Islet precursor cell (in vitro differentiated cells): ENCODE results near the gene AHCYL1.
A peak's percentile ranks its signal among the peaks of the same experiment; 100 is the strongest.
"Not testable (repeated sequence)": the region's sequence is repeated elsewhere in the genome, so short reads cannot be mapped to it uniquely, and the experiment has no call there.

Experiments
- DNase-seq: peaks from one replicate; pipeline ENCODE4 v3.0.0-alpha.2; 2018

AHCYL1 gene

GRCh38 chr1:110003747-110004428 lies 19.3 kb downstream of the AHCYL1 start:
- DNase-seq = peak; percentile 97

DNA sequence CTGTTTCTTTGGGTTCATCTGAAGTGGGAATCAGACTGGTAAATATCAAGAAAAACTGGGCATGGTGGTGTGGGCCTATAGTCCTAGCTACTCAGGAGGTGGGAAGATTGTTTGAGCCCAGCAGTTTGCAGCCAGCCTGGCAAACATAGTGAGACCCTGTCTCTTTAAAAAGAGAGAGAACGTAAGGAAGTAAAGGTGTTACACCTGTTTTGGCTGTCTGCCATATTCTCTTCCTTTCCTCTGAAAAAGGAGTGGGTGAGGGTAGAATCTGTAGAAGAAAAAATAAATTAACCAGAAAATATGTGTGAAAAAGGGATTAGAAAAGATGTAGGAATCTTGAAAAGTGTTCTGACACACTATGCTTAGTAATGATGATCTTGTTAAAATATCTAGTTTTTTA lies 20.0 kb downstream of the AHCYL1 start:
- no peak for DNase-seq

GRCh38 chr1:110005971-110006370 lies 21.4 kb downstream of the AHCYL1 start:
- DNase-seq = no peak

- DNase-seq = no peak
These were observed 22.0 kb downstream of the AHCYL1 start for GRCh38 chr1:110006516-110006915.

- no peak for DNase-seq
These were observed 22.7 kb downstream of the AHCYL1 start for GRCh38 chr1:110007046-110007830.

- no peak for DNase-seq
These were observed 24.5 kb downstream of the AHCYL1 start for GRCh38 chr1:110008971-110009565.

DNA sequence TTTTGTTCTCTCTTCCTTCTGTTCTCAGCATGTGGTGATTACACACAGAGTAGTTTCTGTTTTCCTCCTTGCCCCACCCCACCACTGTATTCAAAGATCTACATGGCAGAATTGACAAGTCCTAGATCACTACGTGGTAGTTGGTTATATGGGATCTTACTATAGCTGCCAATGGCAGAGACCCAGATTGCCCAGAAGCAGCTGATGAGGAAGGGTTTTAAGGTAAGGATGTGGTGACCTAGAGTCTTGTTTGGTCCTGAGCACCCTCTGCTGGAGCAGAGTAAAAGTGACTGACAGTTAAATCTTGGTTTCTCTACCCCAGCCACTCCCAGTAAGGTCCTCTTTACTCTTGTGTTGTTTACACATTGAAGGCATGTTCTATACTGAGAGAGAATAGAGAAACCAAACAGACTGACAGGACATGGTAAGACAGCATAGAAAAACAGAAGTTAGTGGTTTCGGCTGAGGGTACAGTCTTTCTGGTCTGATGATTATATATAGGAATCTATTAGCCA lies 27.0 kb downstream of the AHCYL1 start:
- DNase-seq = peak; percentile 67

DNA sequence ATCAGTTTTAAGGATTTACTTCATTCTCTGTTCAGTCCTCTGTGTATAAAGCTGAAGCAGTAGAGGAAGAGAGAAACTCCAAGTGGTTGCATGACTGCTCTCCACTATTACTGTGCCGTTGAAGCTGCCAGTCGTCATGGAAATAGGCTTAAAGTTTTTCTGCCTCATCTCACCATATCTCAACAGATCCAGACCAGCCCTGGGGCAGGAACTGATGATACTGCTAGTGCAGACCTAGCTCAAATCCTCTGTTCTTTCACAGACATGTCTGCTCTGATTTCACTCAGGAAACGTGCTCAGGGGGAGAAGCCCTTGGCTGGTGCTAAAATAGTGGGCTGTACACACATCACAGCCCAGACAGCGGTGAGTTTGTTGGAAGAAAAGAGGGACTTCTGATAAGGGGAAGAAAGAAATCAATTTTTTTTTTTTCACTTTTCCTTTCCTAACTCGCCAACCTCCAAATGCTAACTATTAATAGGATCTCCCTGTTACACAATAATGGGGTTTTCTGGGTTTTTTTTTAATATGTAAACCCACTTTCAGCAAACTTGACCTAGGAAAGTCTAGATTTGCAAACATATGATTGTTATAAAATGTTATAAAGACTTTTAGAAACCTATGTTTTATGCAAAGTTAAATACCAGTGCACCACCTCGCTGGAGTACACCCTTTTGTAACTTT lies 27.7 kb downstream of the AHCYL1 start:
- DNase-seq = peak; percentile 71

DNA sequence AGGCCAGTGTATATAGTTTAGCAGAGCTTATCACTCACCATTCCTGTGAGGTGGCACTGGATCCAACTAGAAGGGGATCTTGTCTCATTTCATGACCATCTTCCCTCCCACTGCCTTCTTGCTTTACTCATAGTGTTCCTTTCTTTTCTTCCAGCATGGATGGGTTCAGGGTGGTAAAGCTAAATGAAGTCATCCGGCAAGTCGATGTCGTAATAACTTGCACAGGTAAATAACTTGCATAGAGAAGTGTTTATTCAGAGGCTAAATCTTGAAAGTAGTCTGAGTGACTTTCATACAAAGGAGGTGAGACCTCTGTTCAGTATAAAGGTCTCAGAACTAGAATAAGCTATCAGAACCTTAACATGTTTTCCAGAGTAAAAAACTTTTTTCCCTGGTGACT lies 33.2 kb downstream of the AHCYL1 start:
- no peak for DNase-seq

DNA sequence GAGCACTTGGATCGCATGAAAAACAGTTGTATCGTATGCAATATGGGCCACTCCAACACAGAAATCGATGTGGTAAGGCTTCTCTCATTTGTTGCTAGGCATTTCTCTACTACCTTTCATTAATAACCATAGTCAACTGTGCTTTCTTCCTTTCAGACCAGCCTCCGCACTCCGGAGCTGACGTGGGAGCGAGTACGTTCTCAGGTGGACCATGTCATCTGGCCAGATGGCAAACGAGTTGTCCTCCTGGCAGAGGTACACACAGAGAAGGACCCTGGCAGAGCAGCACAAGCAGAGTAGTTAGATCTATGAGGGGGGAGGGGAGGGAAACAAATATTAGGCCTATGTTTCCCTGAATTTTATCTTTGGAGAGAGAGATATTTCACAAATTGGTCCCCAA lies 33.8 kb downstream of the AHCYL1 start:
- DNase-seq = no peak

DNA sequence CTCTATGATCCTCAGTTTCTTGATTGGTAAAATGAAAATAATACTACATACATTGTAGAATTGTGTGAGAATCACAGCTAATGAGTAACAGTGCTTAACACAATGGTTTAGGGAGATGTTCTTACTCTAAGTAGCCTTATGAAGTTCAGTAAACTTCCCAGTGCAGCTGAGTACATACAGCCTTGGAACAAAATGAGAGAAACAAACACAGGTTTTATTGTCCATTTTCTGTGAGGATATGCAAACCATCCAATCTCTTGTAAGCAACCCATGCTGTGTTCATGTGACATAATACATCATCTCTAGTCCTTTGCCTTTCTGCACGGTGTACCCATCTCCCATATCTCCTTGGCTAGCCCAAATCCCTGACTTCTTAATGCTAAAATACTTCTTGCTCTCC lies 35.2 kb downstream of the AHCYL1 start:
- DNase-seq = no peak

- DNase-seq = no peak
These were observed 36.7 kb downstream of the AHCYL1 start for GRCh38 chr1:110021285-110021684.

- DNase-seq = no peak
These were observed 40.0 kb downstream of the AHCYL1 start for GRCh38 chr1:110024613-110025012.

- not testable (repeated sequence) for DNase-seq
These were observed 46.1 kb downstream of the AHCYL1 start for GRCh38 chr1:110030687-110031086.

DNA sequence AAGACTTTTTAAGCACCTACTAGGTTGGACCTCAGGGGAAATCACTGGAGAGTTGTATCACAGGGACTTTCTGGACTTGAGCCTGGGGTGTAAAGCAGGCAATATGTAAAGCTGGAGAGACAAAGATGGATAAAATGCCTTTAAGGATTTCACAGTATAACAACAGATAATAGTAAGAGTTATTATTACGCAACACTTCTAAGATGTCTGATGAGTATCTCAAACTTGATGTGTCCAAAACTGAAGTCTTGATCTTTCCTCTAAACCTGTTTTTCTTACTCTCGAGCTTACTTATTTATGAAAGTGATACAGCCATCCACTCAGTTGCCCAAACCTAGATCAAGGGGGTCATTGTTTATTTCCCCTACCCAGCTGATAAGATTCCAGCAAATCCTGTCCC lies 47.8 kb downstream of the AHCYL1 start:
- DNase-seq = no peak

- DNase-seq = no peak
These were observed 48.9 kb downstream of the AHCYL1 start for GRCh38 chr1:110033421-110033820.

DNA sequence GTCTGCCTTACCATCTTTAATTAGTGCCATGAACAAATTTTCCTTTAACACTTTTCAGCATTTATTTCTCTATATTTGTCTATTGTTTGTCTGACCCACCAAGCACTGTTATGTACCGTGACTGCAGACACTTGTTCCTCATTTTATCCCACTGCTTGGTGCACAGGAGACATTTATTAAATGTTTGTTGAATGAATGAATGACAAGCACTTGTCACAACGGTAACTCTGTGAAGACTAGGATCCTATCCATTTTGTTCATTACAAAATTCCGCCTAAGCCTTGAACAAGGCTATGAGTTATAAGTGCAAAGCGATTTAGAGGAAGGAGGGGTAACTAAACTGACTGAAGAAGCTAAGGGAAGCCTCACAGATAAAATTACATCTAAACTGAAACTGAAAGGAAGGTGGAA lies 49.5 kb downstream of the AHCYL1 start:
- DNase-seq = no peak

- peak; percentile 95 for DNase-seq
These were observed 50.1 kb downstream of the AHCYL1 start, which contains the start of gene STRIP1 for GRCh38 chr1:110034451-110035235. STRIP1 (plus strand) TSS chr1:110034624; CDS start chr1:110034638, 14 bp downstream.

DNA sequence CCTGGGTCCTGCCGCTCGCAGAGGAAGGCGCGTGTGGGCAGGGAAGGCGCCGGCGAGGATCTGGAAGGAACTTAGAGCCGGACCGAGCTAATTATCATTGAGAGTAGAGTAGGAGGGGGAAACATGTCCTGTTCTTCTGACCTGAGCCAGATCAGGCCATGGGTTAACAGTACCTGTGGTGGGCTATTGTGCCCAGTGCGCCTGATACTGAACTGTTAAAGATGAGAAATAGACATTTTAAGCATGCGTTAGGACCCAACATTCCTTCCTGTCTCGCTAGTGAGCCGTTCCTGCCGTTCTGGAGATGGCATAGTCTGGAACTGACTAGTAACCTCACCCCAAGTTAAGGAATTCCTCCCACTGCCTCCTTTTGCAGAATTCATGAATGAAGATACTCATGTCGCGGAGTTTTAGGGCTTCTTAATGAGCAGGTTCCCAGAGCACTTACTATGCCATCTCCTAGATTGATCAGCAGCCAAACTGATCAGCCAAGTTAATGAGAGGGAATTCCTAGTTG lies 50.7 kb downstream of the AHCYL1 start:
- no peak for DNase-seq

GRCh38 chr1:110038271-110038670 lies 53.7 kb downstream of the AHCYL1 start:
- no peak for DNase-seq

- DNase-seq = no peak
These were observed 55.1 kb downstream of the AHCYL1 start for GRCh38 chr1:110039641-110040040.

GRCh38 chr1:110040548-110040947 lies 56.0 kb downstream of the AHCYL1 start:
- no peak for DNase-seq
